ENCODE data around the gene PPP2R5C.

DNA sequence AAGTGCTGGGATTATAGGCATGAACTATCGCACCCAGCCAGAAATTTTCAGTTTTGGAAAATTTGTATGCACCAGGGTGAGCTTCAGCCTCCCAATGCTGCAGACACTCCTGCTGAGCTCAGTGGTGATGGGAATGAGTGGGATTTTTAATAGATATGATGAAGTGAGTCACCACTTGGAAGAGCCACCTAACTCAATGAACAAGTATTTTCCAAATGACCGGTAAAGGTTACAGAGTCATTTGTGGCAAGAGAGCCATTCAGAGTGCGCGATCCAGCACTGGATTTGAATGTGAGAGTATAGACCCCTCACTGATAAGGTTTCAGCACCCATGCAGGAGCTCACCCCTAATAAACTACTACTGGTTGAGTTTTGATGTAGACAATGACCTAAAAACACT is 100.7 kb downstream of the PPP2R5C start:
- TF ChIP-seq, protein P1, sequence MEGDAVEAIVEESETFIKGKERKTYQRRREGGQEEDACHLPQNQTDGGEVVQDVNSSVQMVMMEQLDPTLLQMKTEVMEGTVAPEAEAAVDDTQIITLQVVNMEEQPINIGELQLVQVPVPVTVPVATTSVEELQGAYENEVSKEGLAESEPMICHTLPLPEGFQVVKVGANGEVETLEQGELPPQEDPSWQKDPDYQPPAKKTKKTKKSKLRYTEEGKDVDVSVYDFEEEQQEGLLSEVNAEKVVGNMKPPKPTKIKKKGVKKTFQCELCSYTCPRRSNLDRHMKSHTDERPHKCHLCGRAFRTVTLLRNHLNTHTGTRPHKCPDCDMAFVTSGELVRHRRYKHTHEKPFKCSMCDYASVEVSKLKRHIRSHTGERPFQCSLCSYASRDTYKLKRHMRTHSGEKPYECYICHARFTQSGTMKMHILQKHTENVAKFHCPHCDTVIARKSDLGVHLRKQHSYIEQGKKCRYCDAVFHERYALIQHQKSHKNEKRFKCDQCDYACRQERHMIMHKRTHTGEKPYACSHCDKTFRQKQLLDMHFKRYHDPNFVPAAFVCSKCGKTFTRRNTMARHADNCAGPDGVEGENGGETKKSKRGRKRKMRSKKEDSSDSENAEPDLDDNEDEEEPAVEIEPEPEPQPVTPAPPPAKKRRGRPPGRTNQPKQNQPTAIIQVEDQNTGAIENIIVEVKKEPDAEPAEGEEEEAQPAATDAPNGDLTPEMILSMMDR (IDR thresholded peaks at IDR 0.05; ENCODE audit: control extremely low read depth in 1 of 3, insufficient read depth in 1 of 3, low read depth in 1 of 3, low read length in 3 of 3) = no peak
- TF ChIP-seq, protein P2, sequence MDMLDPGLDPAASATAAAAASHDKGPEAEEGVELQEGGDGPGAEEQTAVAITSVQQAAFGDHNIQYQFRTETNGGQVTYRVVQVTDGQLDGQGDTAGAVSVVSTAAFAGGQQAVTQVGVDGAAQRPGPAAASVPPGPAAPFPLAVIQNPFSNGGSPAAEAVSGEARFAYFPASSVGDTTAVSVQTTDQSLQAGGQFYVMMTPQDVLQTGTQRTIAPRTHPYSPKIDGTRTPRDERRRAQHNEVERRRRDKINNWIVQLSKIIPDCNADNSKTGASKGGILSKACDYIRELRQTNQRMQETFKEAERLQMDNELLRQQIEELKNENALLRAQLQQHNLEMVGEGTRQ (IDR thresholded peaks at IDR 0.05; ENCODE audit: low read length) = no peak
- TF ChIP-seq POLR2A (IDR thresholded peaks at IDR 0.05; ENCODE audit: control extremely low read depth in 1 of 2, low read depth in 2 of 2, low read length in 2 of 2) = no peak
- no peak for TF ChIP-seq EZH2 (IDR thresholded peaks at IDR 0.05; ENCODE audit: low read depth, low read length, severe bottlenecking)
- no peak for TF ChIP-seq SP4 (IDR thresholded peaks at IDR 0.05; ENCODE audit: low read length)
- TF ChIP-seq EP300 (IDR thresholded peaks at IDR 0.05; ENCODE audit: borderline replicate concordance in 1 of 2, low read depth in 2 of 2, low read length in 2 of 2) = no peak
- no peak for TF ChIP-seq TAF7 (optimal IDR thresholded peaks at IDR 0.05; ENCODE audit: borderline replicate concordance, low read depth, low read length)
- no peak for TF ChIP-seq CBX5 (IDR thresholded peaks at IDR 0.05; ENCODE audit: low read depth, low read length)
- no peak for TF ChIP-seq RAD21 (IDR thresholded peaks at IDR 0.05 in 1 of 2, conservative IDR thresholded peaks at IDR 0.05 in 1 of 2; ENCODE audit: low read depth in 2 of 2, low read length in 2 of 2)
- no peak for TF ChIP-seq CHD1 (IDR thresholded peaks at IDR 0.05; ENCODE audit: low read depth, low read length)
- TF ChIP-seq RNF2 (IDR thresholded peaks at IDR 0.05; ENCODE audit: borderline replicate concordance, low read depth, low read length, missing control alignments, poor library complexity, severe bottlenecking) = no peak
